Stimulated activated CD8-positive, alpha-beta memory T cell treated with anti-CD3 and anti-CD28 coated beads, Interleukin-7, amount 100 ng/mL, for 48 hours (primary cell): ENCODE data around the gene ARFRP1.
"Not testable (repeated sequence)": the region's sequence is repeated elsewhere in the genome, so short reads cannot be mapped to it uniquely, and the experiment has no call there.

Source experiments
- DNase-seq, 2 donors: peaks; one replicate each; pipeline ENCODE4 v3.0.0-alpha.2; 2020; ENCODE audit warnings: low read depth in 1 of 2; ENCODE audit errors: extremely low read depth in 1 of 2

ARFRP1 gene

GRCh38 chr20:63680427-63680826 lies 27.3 kb downstream of the ARFRP1 start:
- DNase-seq: no peak

- no peak for DNase-seq
Measured at GRCh38 chr20:63679799-63680305, 27.9 kb downstream of the ARFRP1 start.

- no peak for DNase-seq
Measured at GRCh38 chr20:63678667-63679465, 28.9 kb downstream of the ARFRP1 start.

- no peak for DNase-seq
Measured at GRCh38 chr20:63678071-63678470, 29.7 kb downstream of the ARFRP1 start.

GRCh38 chr20:63675681-63676368 lies 32.0 kb downstream of the ARFRP1 start:
- no peak for DNase-seq

- DNase-seq: no peak
Measured at GRCh38 chr20:63673951-63674350, 33.8 kb downstream of the ARFRP1 start.

GRCh38 chr20:63672666-63673065 lies 35.1 kb downstream of the ARFRP1 start:
- no peak for DNase-seq

DNA sequence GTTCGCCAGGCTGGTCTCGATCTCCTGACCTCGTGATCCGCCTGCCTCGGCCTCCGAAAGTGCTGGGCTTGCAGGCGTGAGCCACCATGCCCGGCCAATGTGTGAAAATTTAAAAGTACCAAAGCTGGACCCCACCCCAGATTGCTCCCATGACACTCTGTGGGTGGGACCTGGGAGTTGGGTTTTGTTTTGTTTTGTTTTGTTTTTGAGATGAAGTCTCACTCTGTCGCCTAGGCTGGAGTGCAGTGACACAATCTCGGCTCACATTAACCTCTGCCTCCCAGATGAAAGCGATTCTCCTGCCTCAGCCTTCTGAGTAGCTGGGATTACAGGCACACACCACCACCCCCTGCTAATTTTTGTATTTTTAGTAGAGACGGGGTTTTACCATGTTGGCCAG lies 36.1 kb downstream of the ARFRP1 start:
- not testable (repeated sequence) for DNase-seq

DNA sequence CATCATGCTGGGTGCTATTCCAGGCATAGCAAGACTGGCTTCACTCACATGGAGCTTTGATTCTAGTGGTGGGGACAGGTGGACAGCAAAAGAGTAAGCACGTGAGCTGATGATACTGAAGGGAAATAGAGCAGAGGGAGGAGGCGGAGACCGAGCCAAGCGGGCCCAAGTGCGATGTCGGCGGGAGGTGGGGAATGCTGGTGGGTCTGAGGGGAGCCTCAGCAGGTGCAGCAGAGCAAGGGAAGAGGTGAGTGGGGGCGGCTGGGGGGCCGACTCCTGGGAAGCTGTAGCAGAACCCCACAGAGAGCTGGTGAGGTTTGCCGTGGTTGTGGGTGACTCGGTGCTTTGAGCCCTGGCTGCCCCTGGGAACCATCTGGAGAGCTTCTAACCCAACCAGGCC lies 39.4 kb downstream of the ARFRP1 start:
- DNase-seq: no peak

DNA sequence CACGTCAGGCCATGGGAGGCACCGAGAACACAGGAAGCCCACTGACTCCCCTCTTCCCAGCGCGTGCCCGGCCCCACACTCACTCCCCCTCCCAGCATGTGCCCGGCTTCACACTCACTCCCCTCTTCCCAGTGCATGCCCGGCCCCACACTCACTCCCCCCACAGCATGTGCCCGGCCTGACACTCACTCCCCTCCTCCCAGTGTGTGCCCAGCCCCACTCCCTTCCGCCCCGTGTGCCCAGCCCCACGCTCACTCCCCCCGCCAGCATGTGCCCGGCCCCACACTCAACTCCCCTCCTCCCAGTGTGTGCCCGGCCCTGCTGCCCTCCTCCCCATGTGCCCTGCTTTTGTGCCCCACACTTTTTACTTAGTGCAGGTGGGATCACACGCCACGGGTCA lies 39.9 kb downstream of the ARFRP1 start:
- DNase-seq: no peak

- DNase-seq: no peak
Measured at GRCh38 chr20:63665708-63666107, 42.1 kb downstream of the ARFRP1 start.

- DNase-seq: no peak
Measured at GRCh38 chr20:63664861-63665594, 42.7 kb downstream of the ARFRP1 start.

DNA sequence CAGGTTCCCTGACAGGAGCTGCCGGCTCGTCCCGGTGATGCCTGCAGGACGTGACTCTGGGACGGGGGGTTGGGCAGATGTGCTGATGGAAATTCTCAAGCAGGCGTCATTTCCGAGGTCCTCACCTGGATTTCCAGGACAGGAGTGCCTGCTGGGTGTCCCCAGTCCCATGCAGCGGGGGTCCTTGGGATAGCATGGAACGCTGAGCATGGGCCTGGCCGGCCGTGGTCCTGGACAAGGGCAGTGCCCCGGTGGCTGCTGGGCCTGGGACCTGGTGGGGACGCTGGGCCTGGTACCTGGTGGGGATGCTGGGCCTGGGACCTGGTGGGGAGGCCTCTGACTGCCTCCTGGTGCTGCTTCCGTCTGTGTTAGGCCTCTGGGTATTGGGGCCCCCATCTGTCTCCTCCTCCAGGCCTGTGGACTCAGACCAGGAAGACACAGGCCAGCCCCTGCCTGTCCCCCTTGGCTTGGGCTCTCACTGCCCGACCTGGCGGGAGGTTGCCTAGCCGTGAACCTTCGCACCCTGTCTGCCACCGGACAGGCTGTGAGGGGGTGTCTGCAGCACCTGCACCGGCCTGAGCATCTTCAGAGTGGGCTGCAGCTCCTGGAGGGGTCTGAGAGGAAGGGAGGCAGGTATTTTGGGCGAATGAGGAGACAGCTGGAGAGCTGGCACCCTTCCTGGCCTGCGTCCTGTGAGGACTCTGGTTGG lies 43.5 kb downstream of the ARFRP1 start:
- no peak for DNase-seq

DNA sequence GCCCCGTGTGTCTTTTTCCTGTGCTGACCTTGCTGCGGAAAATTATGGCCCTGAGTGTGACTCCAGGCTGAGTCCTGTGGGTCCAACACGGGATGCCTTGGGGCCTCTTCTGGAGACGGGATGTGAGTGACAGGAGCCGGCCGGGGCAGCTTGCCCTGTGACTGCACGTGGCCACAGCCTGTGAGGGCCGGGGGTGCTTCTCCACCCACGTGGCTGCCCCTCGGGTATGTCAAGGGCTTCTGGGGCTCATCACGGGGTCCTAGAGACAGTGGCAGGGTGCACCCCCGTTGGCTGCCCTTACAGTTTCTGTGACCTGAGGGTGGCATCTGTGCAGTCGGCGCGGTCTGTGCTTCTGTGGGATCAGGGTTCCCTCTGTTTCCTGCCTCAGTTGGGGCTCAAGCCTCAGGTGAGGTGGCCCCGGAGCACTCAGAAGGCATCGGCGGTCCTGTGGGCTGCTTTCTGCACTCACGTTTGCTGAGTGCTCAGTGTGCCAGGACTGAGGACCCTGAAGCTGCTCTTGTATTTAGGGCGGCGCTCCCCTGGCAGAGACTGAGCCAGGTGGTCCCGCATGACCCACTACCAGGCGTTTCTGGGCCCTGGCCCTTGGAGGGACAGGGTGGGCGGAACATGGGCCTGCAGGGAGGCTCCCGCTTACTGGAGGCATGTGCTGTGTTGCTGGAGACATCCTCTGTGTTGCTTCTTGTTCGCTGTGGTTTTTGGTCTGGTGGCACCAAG lies 44.3 kb downstream of the ARFRP1 start:
- DNase-seq: no peak

GRCh38 chr20:63662813-63663189 lies 45.0 kb downstream of the ARFRP1 start:
- no peak for DNase-seq

- no peak for DNase-seq
Measured at GRCh38 chr20:63661959-63662812, 45.6 kb downstream of the ARFRP1 start.

DNA sequence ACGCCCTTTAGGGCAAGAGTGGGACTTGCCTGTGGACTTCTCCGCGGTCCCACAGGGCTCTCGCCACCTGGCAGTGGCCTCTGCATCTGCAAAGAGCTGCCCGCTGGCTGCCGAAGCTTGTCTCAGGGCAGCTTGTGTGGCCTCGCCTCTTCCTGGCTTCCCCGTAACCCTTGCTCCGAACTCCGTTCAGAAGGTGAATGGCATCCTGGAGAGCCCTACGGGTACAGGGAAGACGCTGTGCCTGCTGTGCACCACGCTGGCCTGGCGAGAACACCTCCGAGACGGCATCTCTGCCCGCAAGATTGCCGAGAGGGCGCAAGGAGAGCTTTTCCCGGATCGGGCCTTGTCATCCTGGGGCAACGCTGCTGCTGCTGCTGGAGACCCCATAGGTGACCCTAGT lies 46.7 kb downstream of the ARFRP1 start:
- DNase-seq: no peak

DNA sequence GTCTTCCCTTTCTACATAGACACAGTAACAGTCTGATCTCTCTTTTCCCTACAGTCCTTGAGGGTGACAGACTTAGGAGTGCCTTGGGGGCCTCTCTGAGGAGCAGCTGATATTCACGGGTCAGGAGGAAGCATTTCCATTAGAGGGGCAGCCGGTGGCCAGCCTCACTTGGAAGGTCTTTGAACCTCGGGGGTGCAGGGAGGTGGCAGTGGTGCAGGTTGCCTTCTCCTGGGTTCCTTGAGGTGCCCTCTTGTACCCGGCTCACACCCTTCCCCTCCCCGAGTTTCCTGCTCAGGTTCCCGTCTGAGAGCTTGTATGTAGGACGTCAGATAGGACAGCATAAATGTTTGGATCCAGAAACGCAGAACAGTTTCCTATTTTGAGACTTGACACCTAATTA lies 47.2 kb downstream of the ARFRP1 start:
- DNase-seq: no peak

- not testable (repeated sequence) for DNase-seq
Measured at GRCh38 chr20:63660174-63660573, 47.6 kb downstream of the ARFRP1 start.
